ENCODE measurements around the gene HIVEP3.

HIVEP3 gene

DNA sequence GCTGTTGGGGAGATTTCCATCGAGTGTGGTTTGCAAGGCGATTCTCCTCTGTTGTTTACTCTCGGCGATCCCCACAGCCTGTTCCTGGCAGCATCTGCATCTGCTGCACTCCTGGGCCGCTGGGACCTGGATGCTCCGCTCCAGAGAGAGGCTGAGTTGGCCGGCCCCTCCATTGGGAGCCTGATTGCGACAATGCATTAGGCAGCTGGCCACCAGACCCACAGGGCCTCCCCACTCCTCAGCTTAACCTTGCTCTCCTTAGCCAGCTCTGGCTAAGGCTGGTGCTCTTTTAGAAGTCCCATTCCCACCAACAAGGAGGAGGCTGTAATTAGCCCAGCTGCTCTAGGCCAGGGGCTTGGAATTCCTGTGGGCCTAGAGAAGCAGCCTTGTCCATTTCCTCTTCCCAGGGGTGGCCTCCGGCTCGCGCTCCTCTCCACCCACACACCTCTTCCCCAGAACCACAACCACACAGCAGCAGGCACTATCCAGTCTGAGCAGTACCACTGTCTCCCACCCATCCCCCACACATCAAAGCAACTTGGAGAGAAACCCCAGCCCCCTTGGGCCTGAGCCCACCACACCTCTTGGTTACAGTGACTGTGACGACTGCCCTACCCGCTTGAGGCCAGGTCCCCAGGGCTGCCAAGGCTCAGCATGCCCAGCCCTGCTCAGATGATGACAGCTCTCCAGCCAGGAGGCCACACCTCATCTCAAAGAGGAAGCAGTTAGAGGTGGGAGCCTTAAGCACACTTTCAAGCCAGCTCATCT, 240.4 kb downstream of the HIVEP3 start:
- no peak overlapping the region for H3K4me3 ChIP-seq (ENCODE audit: low read depth, low read length)
- peak; percentile 60 for DNase-seq (ENCODE audit: low read depth)
- TF ChIP-seq MYC (IDR thresholded peaks at IDR 0.05; ENCODE audit: low read depth, low read length) (no peak; the same call in 1 of the 2 replicates), MAX (IDR thresholded peaks at IDR 0.05; ENCODE audit: low read depth, low read length) (peak; percentile 35; the same call in 1 of the 2 replicates), POLR2A (IDR thresholded peaks at IDR 0.05; ENCODE audit: extremely low read depth, insufficient read length) (no peak)
- TF ChIP-seq, protein P1, sequence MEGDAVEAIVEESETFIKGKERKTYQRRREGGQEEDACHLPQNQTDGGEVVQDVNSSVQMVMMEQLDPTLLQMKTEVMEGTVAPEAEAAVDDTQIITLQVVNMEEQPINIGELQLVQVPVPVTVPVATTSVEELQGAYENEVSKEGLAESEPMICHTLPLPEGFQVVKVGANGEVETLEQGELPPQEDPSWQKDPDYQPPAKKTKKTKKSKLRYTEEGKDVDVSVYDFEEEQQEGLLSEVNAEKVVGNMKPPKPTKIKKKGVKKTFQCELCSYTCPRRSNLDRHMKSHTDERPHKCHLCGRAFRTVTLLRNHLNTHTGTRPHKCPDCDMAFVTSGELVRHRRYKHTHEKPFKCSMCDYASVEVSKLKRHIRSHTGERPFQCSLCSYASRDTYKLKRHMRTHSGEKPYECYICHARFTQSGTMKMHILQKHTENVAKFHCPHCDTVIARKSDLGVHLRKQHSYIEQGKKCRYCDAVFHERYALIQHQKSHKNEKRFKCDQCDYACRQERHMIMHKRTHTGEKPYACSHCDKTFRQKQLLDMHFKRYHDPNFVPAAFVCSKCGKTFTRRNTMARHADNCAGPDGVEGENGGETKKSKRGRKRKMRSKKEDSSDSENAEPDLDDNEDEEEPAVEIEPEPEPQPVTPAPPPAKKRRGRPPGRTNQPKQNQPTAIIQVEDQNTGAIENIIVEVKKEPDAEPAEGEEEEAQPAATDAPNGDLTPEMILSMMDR (IDR thresholded peaks at IDR 0.05; ENCODE audit: low read depth, low read length), result no peak

DNA sequence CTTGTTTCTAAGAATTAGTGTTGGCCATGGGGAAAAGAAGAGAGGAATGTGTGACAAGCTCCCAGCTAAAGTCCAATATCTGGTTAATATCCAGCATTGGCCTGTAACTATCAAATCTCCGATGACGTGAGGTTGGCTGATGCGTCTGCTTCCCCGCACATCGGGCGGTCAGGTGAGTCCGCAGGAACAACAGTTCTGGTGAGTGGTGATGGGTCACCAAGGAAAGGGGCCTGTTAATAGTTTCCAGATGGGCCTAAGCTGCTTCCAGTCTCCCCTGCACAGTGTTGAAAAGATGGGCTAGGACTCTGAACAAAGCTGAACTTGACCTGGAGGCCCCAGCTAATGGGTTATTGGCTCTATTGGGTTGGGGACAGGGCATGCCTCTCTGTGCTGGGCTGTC, 241.1 kb downstream of the HIVEP3 start:
- TF ChIP-seq POLR2A (IDR thresholded peaks at IDR 0.05; ENCODE audit: extremely low read depth, insufficient read length) (no peak), MAX (IDR thresholded peaks at IDR 0.05; ENCODE audit: low read depth, low read length) (no peak), MYC (IDR thresholded peaks at IDR 0.05; ENCODE audit: low read depth, low read length) (no peak)
- TF ChIP-seq, protein P1 (IDR thresholded peaks at IDR 0.05; ENCODE audit: low read depth, low read length), result no peak
- DNase-seq (ENCODE audit: low read depth), result no peak
- no peak overlapping the region for H3K4me3 ChIP-seq (ENCODE audit: low read depth, low read length)

DNA sequence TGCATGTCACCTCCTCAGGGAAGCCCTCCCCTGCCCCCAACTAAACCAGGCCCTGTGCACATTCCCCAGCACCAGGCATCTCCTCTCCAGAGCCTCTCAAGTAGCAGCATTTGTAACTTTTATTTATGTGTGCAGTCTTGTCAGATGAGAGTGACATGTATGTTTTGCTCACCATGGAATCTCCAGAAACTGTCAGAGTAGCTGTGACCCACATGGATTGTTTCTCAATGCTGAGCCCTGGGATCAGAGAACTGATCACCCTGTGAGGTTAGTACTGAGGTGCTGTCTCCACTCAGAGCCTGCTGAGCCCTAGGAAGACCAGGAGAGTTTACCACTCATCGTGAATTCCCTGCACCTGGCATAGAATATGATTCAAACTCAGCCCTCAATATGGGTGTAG, 243.3 kb downstream of the HIVEP3 start:
- no peak for TF ChIP-seq MYC (IDR thresholded peaks at IDR 0.05; ENCODE audit: low read depth, low read length)
- TF ChIP-seq MAX (IDR thresholded peaks at IDR 0.05; ENCODE audit: low read depth, low read length), result no peak
- TF ChIP-seq, protein P1 (IDR thresholded peaks at IDR 0.05; ENCODE audit: low read depth, low read length), result no peak
- no peak for TF ChIP-seq POLR2A (IDR thresholded peaks at IDR 0.05; ENCODE audit: extremely low read depth, insufficient read length)
- DNase-seq (ENCODE audit: low read depth), result no peak

GRCh38 chr1:41674522-41674921, 244.2 kb downstream of the HIVEP3 start:
- TF ChIP-seq, protein P1 (IDR thresholded peaks at IDR 0.05; ENCODE audit: low read depth, low read length), result no peak
- TF ChIP-seq POLR2A (IDR thresholded peaks at IDR 0.05; ENCODE audit: extremely low read depth, insufficient read length) (no peak), MYC (IDR thresholded peaks at IDR 0.05; ENCODE audit: low read depth, low read length) (no peak), MAX (IDR thresholded peaks at IDR 0.05; ENCODE audit: low read depth, low read length) (no peak)

More for the DNA sequence above, 243.3 kb downstream of the HIVEP3 start:
- no peak overlapping the region for H3K4me3 ChIP-seq (ENCODE audit: low read depth, low read length)

DNA sequence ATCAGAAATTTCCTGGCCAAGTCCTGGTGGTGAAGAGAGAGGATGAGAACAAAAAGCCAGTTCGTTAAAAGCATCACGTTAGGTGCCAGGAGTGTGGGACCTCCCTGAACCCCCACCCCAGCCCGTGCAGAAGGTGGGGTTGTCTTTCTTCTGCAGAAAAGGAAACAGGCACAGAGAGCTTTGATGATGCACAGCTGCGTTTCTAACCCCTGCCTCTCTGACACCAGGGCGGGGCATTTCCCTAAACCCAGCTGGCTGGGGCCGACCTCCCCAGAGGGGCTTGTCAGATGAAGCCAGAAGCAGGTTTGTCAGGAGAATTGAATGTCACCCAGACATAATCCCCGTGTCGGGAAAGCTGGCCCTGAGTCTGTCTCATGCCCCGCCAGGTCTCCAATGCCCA, 244.9 kb downstream of the HIVEP3 start:
- no peak overlapping the region for H3K4me3 ChIP-seq (ENCODE audit: low read depth, low read length)
- TF ChIP-seq, protein P1 (IDR thresholded peaks at IDR 0.05; ENCODE audit: low read depth, low read length), result no peak
- TF ChIP-seq MAX (IDR thresholded peaks at IDR 0.05; ENCODE audit: low read depth, low read length), result no peak
- no peak for TF ChIP-seq POLR2A (IDR thresholded peaks at IDR 0.05; ENCODE audit: extremely low read depth, insufficient read length)
- DNase-seq (ENCODE audit: low read depth), result no peak

More at GRCh38 chr1:41674522-41674921, 244.2 kb downstream of the HIVEP3 start:
- no peak for DNase-seq (ENCODE audit: low read depth)
- H3K4me3 ChIP-seq (ENCODE audit: low read depth, low read length), result no peak overlapping the region
